Testis (tissue), 3 donors: ENCODE results near the gene AASS. TPM values are rescaled to one million over a fixed set of nuclear protein-coding genes. Genes with fewer than 3 reads are reported as not detected.

ENCODE experiments used
- DNase-seq: peaks from one replicate; pipeline ENCODE4 v3.0.0-alpha.2; 2019
- H3K27ac ChIP-seq, 2 donors: fragments of 200-600 bp; sonication (generic); one replicate each; pipeline ENCODE4 v1.5.1; 2019
- H3K27me3 ChIP-seq: fragments of 200-600 bp; sonication (generic); one replicate; pipeline ENCODE4 v1.5.1; 2019
- H3K36me3 ChIP-seq: fragments of 200-600 bp; sonication (generic); one replicate; pipeline ENCODE4 v1.5.1; 2017; ENCODE audit warnings: low read depth; ENCODE audit errors: missing control alignments
- H3K4me1 ChIP-seq: fragments of 200-600 bp; sonication (generic); one replicate; pipeline ENCODE4 v1.5.1; 2019
- H3K4me3 ChIP-seq, 2 donors: fragments of 200-600 bp; sonication (generic); one replicate each; pipeline ENCODE4 v1.5.1; 2017 to 2019
- H3K9me3 ChIP-seq: fragments of 200-600 bp; sonication (generic); one replicate; pipeline ENCODE4 v1.5.1; 2017
- CTCF ChIP-seq, 3 experiments: fragments of 450-650 bp in 2 of 3; fragments of 200-600 bp in 1 of 3; sonication (generic) in 1 of 3; IDR thresholded peaks; one replicate each; pipeline ENCODE4 v1.5.1; 2016 to 2019; ENCODE audit warnings: antibody characterized with exemption in 3 of 3, mild to moderate bottlenecking in 2 of 3, moderate library complexity in 1 of 3
- POLR2A ChIP-seq: fragments of 450-650 bp; IDR thresholded peaks from one replicate; pipeline ENCODE4 v1.6.1; 2017; ENCODE audit warnings: antibody characterized with exemption, mild to moderate bottlenecking, moderate library complexity
- WGBS, 2 donors: methylation state at CpG; one replicate each; pipeline ENCODE4 v1.1.5; 2018; 5-methylcytosine and 5-hydroxymethylcytosine counted together
- intact Hi-C: fragments of 100-400 bp; cut with DNase I; formaldehyde crosslinking; loops from one replicate; pipeline ENCODE4 v1.15.1; 2023; ENCODE audit warnings: low total_unique reads
- polyA plus RNA-seq: library from polyadenylated mRNA; stranded (reverse); fragments of 350-450 nt; fragmentation: Illumina TruSeq; extraction: RNeasy Lipid Tissue Mini Kit (QIAGEN cat#74804); gene quantifications from one replicate; pipeline ENCODE4 v1.2.3, GENCODE V29; 2014; ENCODE audit warnings: low read depth, low replicate concordance; ENCODE audit not compliant: insufficient read depth
- total RNA-seq, 2 donors: library from RNA; depleted of rRNA; stranded (reverse); fragments of >200 nt; gene quantifications; one replicate each; pipeline ENCODE4 v1.2.3, GENCODE V29; 2016

Gene AASS
- total and polyA plus RNA-seq, 3 donors from 2014 or later: 7.5 to 29.8 (median 29.3) TPM

- H3K27me3 ChIP-seq: no peaks in the 10 kb centered on the region
- WGBS, 2 donors: 74% methylated on average over 3 of the region's 3 CpGs
Measured at GRCh38 chr7:122068999-122069398, 75.0 kb downstream of the AASS start.

DNA sequence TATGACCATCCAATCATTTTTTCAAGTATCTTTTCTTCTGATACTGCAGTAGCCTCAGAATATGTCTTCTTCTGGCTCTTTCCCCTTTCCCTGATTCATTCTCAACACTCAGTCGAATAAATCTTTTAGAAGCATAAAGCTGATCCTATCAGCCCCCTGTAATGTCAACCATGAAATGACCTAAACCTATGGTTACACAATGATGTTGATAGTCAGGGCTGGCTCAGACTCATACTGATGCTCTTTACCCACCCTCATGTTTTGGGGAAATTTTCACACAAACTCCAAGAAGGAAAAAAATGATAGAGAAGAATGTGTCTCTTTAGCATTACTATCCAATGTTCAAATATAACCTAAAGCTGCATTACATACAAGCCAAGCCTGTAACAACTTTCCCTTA, 76.0 kb downstream of the AASS start:
- WGBS, 2 donors: 89 to 100% methylated on average over 1 of the region's 1 CpG
- TF ChIP-seq CTCF (IDR thresholded peaks at IDR 0.05) (no peak), POLR2A (no peak)
- H3K9me3 ChIP-seq: no peaks in the 10 kb centered on the region
- no peaks in the 10 kb centered on the region for H3K27me3 ChIP-seq
- no peak overlapping the region for H3K27ac ChIP-seq
- no peak for DNase-seq
- no peak overlapping the region for H3K4me3 ChIP-seq
- intact Hi-C loops: no loop called here
- no peaks in the 10 kb centered on the region for H3K36me3 ChIP-seq
- no peaks in the 10 kb centered on the region for H3K4me1 ChIP-seq

More at GRCh38 chr7:122068999-122069398, 75.0 kb downstream of the AASS start:
- intact Hi-C loops: no loop called here
- Histone ChIP-seq H3K27ac (no peak overlapping the region), H3K4me1 (no peaks in the 10 kb centered on the region), H3K9me3 (no peaks in the 10 kb centered on the region), H3K36me3 (no peaks in the 10 kb centered on the region), H3K4me3 (no peak overlapping the region)
- no peak for TF ChIP-seq POLR2A
- no peak for TF ChIP-seq CTCF (IDR thresholded peaks at IDR 0.05)
- DNase-seq: no peak

- H3K9me3 ChIP-seq: no peaks in the 10 kb centered on the region
- no peaks in the 10 kb centered on the region for H3K27me3 ChIP-seq
- no peak overlapping the region for H3K27ac ChIP-seq
- no peaks in the 10 kb centered on the region for H3K36me3 ChIP-seq
- no peak for DNase-seq
- H3K4me1 ChIP-seq: no peaks in the 10 kb centered on the region
- intact Hi-C loops: no loop called here
- TF ChIP-seq CTCF (IDR thresholded peaks at IDR 0.05) (no peak), POLR2A (no peak)
- no peak overlapping the region for H3K4me3 ChIP-seq
- WGBS, 2 donors: 83 to 88% methylated on average over 1 of the region's 1 CpG
Measured at GRCh38 chr7:122067077-122067476, 77.0 kb downstream of the AASS start.

DNA sequence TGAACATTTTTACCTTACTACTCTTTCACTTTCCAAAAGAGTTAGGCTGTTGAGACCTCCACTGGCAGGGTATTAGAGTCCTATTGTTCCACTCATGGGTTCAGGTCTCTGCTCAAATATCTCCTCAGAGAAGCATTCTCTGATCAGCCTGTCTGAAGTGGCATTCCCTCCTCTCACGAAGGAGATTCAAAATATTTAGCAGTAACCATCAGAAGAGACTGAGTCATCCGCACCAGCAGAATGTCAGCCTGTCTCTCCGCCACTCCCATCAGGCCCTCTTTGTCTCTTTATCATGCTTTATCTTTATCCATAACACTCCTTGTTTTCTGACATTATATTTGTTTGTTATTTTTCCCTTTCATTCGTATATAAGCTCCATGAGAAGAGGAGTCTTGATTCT, 79.1 kb downstream of the AASS start:
- TF ChIP-seq CTCF (IDR thresholded peaks at IDR 0.05): no peak
- no peak for TF ChIP-seq POLR2A
- Histone ChIP-seq H3K4me3 (no peak overlapping the region), H3K27ac (no peak overlapping the region), H3K9me3 (no peaks in the 10 kb centered on the region), H3K4me1 (no peaks in the 10 kb centered on the region), H3K36me3 (no peaks in the 10 kb centered on the region), H3K27me3 (no peaks in the 10 kb centered on the region)
- intact Hi-C loops: no loop called here
- DNase-seq: no peak
- WGBS, 2 donors: 85 to 90% methylated on average over 4 of the region's 4 CpGs

GRCh38 chr7:122063146-122063545, 80.9 kb downstream of the AASS start:
- Histone ChIP-seq H3K4me1 (no peaks in the 10 kb centered on the region), H3K27ac (no peak overlapping the region), H3K27me3 (no peaks in the 10 kb centered on the region), H3K36me3 (no peaks in the 10 kb centered on the region), H3K9me3 (no peaks in the 10 kb centered on the region), H3K4me3 (no peak overlapping the region)
- DNase-seq: no peak
- intact Hi-C loops: no loop called here
- TF ChIP-seq POLR2A (no peak), CTCF (IDR thresholded peaks at IDR 0.05) (no peak)
